ENCODE results near the gene MAP4. TPM values are rescaled to one million over a fixed set of nuclear protein-coding genes. Genes with fewer than 3 reads are reported as not detected.
"Not testable (repeated sequence)": the region's sequence is repeated elsewhere in the genome, so short reads cannot be mapped to it uniquely, and the experiment has no call there.

The MAP4 gene
- total RNA-seq, 1 donor from 2014 or later: 251 TPM

DNA sequence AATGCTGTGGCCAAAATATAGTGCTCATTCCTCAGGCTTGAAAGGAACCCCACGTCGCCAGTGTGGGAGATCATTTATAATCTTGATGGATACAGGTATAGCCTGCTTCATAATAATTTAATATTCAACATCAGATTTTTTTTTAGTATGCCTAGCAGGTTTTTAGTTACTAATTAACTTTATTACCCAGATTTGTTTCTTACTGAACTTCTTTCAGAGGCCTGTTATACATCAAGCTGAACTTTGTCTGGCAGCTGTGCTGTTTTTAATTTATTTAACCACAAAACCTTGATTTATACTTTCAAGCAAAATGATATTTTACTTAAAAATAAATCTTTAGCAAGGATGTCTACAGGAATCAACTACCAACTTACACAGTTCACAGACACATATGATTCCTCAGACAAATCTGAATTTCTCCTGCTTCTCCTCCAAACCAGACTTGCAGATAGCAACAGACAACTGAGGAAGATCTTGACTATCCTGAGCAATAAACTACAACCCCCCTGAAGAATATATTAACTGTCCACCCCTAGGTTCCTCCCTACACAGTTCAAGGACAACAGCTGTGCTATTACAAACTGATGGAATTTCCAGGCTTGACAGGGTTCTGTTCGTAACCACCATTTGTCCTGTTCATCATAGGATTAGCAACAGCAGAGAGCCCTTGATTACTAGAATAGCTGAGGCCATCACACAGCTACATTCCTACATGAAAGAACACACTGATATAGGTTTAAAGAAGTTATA, 610 bp downstream of the MAP4 start:
- DNase-seq: peak; percentile 76

DNA sequence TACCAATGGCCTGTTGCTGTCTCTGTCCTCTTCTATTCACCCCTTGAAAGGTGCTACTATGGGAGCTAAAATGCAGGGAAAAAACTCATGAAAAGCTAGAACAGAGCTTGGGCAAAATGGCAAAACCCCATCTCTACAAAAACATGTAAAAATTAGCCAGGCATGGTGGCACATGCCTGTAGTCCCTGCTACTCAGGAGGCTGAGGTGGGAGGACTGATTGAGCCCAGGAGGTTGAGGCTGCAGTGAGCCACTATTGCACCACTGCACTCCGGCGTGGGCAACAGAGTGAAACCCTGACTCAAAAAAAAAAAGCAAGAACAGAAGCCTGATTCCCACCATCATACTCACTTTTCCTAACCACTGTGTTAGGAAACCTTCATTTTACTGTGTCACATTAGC, 1.9 kb downstream of the MAP4 start:
- DNase-seq: no peak

DNA sequence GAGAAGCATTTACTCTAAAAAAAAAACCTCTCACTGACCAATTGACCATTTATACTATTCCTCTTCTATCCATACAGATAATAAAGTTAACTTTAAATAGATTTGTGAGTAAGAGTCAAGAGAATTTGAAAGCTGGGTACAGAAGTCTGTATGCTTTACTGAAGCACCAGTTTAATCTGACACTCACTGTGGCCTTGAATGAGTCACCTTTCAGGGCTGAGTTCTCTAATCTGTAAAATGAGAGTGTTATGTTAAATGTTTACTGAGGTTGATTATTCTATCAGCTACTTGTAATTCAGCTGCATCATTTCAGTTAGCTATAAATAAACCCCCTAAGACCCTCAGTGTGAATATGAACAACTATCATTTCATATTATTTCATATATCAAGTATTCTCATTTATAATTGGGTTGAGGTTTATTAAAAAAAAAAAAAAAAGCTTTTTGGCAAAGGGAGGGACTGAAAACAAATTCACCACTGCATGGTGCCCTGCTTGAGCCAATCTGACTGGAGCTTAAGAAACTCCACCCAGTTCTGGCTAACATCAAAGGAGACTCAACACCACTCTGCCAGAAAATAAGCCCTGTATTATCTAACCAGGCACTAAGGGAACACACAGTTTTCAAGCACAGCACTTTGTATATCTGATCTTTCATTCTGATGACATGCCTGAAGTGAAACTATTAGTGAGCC, 2.8 kb downstream of the MAP4 start:
- peak; percentile 64 for DNase-seq

DNA sequence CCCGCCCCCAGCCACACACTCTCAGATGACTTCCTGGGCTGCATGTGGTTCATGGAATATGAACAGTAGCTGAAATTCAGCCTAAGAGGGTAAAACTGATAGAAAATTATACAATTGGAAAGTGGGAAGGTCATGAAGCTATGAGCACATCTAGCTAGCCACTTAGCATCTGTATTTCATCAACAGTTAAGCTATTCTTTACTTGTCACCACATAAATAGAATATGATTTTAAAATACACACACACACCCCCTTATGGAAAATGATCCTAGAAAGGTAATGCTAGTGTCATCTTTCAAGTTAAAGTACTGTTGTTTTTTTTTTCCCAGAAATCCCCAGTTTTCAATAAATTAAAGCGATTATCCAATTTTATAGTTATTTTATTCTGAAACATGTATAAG, 3.6 kb downstream of the MAP4 start:
- no peak for DNase-seq

DNA sequence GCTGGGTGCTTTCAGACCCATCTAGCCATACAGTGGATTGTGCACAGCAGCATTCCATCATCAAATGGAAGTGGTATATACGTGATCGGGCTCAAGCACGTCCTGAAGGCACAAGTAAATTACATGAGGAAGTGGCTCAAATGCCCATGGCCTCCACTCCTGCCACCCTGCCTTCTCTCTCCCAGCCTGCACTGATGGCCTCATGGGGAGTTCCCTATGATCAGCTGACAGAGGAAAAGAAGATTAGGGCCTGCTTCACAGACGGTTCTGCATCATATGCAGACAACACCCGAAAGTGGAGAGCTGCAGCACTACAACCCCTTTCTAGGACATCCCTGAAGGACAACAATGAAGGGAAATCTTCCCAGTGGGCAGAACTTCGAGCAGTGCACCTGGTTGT, 8.2 kb downstream of the MAP4 start:
- not testable (repeated sequence) for DNase-seq

DNA sequence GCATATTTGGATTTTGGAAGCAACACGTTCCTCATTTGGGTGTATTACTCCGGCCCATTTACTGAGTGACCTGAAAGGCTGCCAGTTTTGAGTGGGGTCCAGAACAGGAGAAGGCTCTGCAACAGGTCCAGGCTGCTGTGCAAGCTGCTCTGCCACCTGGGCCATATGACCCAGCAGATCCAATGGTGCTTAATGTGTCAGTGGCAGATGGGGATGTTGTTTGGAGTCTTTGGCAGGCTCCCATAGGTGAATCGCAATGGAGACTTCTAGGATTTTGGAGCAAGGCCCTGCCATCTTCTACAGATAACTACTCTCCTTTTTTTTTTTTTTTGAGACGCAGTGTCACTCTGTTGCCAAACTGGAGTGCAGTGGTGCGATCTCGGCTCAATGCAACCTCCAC, 8.9 kb downstream of the MAP4 start:
- not testable (repeated sequence) for DNase-seq

DNA sequence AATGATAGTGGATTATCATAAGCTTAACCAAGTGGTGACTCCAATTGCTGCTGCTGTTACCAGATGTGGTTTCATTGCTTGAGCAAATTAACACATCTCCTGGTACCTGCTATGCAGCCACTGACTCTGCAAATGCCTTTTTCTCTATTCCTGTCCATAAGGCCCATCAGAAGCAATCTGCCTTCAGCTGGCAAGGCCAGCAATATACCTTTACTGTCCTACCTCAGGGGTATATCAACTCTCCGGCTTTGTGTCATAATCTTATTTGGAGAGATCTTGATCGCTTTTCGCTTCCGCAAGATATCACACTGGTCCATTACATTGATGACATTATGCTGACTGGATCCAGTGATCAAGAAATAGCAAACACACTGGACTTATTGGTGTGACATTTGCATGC, 9.4 kb downstream of the MAP4 start:
- DNase-seq: not testable (repeated sequence)

DNA sequence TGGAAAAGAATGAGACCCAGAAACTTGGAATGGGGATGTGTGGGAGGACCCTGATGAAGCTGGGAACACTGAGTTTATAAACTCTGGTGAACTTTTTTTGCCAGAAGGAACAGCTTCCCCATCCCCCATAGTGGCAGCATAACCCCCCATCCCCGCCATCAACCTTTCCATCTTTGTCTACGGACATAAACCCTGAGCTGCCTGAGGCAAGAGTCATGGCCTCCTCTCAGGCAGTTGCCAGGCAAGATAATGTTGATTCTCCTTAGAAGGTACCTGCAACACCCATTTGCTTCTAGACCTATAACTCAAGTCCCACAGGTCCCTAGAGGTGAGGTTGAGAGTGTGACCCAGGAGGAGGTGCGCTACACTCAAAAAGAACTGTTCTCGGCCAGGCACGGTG, 11.5 kb downstream of the MAP4 start:
- DNase-seq: no peak

DNA sequence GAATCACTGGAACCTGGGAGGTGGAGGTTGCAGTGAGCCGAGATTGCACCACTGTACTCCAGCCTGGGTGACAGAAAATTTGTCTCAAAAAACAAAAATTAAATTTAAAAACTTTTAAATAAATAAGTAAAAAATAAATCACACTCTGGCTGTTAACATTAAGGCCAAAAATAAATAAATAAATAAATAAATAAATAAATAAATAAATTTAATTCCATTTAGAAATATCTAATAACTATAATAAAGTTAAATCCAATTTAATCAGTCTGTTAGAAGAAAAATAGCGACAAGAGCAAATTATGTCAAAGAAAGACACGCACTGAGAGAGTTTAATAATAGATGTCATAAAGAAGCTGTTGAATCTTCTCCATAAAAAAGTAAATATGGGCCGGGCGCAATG, 13.4 kb downstream of the MAP4 start:
- no peak for DNase-seq

DNA sequence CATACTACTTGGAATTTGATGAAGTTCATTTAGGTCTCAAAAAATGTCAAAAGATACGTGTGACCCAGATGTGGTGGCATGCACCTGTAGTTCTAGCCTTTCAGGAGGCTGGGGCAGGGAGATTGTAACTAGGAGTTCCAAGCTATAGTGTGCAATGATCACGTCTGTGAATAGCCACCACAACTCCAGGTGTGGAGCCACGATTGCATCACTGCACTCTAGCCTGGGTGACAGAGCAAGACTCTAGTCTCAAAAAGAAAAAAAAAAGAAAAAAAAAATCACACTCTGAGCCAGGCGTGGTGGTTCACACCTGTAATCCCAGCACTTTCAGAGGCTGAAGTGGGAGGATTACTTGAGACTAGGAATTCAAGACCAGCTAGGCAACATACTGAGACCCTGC, 14.2 kb downstream of the MAP4 start:
- no peak for DNase-seq

DNA sequence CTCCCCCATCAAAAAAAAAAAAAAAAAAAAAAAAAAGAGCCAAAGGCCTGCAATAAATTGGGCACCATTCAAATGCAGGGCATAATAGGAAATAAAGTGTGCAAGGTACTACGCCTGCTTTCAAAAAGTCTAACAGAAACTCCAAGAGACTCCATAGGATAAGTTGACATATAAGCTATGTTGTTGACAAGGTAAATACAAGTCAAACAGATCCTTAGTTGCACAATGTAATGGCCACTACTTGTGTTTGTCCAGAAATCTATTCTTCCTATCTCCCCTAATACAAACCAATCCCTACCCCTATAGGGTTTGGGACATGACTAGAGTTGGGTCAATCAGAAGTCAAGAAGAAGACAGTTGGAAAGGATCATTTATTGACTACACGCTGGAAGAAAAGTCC, 16.0 kb downstream of the MAP4 start:
- DNase-seq: no peak

DNA sequence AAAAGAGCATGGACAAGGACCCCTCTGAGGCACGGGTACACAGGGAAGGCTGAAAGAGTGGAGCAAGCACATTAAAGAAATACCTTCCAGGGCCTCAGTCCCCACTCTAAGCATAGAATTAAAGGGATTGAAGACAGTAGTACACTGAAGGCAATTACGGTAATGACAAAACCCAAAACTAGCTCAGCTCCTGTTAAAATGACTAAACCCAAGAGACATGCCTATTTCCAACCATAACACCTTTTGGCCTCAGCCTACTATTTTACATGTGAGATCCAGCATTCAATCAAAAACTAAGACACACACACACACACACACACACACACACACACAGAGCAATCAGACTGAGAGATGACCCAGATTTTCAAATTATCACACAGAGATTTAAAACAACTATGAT, 19.8 kb downstream of the MAP4 start:
- no peak for DNase-seq

DNA sequence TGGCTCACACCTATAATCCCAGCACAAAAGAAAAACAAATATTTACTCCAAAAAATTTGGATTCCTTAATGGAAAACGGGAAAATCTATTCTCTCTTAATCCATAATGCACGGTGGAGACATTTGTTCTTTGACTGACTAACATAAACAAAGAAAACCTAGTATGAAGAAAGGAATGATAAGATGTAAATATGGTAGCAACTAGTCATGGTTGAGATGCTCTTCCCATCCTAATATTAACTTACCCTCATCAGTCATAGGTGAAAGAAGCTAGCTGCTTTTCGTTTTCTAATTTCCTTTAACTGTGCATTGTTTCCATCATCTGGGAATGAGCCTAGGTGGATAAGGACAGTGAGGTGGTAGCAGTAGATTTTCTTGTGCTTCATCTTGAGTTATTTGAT, 22.0 kb downstream of the MAP4 start:
- DNase-seq: no peak

DNA sequence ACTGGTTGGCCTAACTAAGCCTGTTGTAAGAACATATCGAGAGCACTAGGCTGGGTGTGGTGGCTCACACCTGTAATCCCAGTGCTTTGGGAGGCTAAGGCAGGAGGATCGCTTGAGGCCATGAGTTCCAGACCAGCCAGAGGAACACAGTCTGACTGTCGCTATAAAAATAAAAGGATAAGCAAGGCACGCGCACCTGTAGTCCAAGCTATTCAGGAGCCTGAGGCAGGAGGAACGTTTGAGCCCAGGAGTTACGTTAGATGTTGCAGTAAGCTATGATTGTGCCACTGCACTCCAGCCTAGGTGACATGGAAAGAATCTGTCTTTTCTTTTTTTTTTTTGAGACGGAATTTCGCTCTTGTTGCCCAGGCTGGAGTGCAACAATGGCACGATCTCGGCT, 24.9 kb downstream of the MAP4 start:
- no peak for DNase-seq

DNA sequence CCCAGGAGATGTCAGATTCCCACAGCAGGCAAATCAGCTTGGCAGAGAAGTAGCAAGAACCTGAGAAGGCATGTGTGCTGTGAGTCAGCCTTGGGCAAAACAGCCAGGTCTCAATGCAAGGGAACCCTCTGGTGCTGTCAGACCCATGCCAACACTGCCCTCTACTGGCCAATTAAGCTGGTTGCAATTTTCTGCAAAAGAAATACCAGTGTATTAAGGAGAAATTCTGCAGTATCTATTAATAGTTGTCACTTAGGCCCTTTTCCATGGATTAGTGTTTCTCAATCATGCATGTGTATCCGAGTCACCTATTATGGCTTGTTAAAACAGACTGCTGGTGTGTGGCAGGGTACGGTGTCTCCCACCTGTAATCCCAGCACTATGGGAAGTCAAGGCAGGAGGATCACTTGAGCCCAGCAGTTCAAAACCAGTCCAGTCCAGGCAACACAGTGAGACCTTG, 26.2 kb downstream of the MAP4 start:
- peak; percentile 92 for DNase-seq

DNA sequence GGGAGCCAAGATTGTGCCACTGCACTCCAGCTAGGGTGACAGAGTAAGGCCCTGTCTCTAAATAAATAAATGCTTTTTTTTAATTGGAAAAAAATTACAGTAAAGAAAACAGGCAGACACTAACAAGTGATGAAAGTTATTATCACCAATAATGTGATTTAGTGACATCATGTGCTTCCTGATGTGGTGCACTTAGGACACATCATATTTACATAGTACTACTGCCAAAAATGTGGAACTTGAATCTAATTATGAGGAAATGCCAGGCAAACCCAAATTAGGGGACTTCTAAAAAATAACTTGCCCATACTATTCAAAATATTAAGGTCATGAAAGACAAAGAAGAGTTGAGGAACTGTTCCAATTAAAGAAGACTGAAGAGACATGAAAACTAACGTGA, 30.8 kb downstream of the MAP4 start:
- DNase-seq: no peak

DNA sequence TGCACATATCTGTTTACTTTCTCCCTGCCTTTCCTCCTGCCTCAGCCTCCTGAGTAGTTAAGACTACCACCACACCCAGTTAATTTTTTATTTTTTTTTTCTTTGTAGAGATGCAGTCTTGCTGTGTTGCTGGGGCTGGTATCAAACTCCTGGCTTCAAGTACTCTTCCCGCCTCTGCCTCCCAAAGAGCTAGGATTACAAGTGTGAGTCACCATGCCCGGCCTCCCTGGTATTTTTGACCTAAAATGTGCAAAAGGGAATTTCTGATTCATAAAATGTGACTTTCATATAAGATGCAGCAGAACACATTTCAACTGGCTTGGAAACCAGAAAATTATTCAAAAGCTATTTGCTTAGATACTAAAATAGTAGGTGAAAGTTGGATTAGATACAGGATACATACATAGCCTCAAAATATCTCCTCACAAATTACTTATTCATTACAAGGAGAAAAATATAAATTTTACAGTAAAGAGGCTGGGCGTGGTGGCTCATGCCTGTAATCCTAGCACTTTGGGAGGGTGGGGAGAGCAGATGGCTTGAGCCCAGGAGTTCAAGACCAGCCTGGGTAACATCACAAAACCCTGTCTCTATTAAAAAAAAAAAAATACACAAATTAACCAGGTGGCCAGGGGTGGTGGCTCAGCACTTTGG, 32.0 kb downstream of the MAP4 start:
- DNase-seq: no peak

DNA sequence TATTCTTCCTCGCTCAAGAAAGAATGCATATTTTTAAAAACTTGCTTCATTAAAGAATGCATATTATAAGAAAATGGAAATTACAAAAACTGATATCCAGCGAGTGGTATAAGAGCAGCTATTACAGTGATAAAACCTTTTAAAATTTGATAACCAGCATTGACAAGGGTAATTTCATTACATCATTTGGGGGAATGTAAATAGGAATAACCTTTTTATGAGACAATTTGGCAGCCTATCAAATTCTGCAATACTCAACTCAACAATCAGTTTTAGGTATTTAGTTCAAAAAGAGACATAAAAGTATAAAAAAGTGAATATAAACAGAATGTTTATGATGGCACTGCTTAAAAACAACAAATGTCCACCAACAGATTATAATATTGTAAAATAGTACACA, 35.4 kb downstream of the MAP4 start:
- DNase-seq: no peak

DNA sequence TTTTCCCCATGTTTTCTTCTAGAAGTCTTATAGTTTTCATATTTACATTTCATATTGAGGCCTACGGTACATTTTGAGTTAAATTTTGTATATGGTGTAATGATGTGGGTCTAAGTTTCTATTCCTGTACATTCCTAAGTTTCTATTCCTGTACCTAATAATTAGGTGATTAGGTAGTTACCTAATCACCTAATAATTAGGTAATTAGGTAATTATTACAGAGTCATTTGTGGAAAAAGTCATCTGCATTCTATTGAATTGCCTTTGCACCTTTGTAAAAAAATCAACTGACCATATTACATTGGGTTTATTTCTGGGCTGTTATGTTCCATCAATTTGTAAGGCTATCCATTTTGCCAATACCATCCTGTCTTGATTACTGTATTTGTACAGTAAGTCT, 37.1 kb downstream of the MAP4 start:
- DNase-seq: no peak

DNA sequence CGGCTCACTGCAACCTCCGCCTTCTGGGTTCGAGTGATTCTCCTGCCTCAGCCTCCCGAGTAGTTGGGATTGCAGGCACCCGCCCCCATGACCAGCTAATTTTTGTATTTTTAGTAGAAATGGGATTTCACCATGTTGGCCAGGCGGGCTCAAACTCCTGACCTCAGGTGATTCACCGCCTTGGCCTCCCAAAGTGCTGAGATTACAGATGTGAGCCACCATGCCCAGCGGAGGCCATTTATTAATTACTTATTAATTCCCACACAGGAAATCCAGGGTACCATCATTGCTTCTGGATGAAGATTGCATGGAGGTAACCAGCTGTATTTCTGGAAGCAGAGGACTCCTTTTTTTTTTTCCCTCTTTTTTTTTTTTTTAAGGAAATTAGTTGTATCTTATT, 37.8 kb downstream of the MAP4 start:
- DNase-seq: no peak

DNA sequence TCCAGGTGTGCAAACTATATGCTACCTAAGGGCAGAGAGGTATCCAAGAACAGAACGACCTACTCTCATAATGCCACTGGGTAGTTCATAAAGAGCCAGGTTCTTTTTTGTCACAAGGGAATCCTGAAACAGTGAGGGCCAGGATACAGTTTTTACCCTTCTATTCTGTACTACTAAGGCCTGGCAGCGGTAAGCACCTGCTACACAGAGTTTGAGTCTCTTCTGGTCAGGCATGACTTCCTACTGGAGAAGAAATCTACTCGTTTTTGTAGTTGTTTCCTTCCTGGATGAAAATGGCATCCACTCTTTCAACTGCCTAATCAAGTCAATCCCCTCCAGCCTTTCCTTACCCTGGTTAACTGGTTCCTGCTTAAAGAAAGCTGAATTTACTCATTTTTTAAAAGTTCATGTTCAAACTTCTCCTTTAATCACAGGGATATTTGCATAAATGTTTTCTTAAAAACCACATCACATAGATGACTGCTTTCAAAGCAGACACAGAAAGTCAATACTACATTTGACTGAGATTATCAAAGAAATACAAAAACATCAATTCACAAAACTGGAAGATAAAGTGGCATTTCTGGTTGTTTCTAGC, 40.0 kb downstream of the MAP4 start:
- DNase-seq: no peak

DNA sequence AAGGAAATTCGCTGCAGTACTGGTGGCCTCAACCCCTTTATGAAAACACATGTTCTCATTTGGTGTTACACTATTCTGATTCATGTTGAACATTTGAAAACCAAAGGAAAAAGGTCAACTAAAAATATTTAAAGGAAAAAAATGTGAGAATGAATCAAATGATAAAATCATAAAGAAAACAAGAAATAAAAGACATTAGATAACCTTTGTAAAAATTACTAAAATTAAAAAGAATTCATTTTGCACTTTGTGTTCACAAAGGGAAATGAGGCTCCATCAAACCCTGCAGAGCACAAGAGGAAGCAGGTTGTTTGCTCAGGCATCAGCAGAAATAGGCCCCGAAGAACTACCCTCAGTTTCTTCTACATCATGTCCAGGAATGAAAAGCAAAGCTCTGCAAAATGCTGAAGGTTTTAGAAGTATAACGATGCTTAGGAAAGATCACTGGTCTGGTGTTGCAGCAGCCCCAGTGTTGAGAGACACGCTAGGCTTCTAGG, 41.2 kb downstream of the MAP4 start:
- no peak for DNase-seq

DNA sequence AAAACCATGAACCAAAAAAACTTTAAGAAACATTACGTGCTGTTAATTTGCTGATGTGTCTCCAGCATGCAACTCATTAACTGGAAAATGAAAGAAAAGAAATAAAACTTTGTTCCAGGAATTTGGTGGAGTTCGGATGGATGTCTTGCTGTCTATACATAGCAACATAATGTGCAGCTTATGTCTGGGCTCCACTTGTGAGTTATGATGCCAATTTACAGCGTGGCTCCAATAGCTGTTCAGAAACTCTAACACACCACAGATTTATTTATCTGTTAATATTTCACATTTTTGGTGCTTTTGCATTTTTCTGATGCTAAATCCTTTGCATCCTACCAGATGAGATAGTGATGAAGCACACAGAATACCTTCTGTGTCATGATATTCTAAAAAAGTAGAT, 45.1 kb downstream of the MAP4 start:
- DNase-seq: no peak

Measured in tongue (tissue), 2 donors.